Right atrium auricular region (tissue), 2 donors: ENCODE data around the gene FRMPD4. TPM values are rescaled to one million over a fixed set of nuclear protein-coding genes. Genes with fewer than 3 reads are reported as not detected.

Source experiments
- DNase-seq: peaks from one replicate; pipeline ENCODE4 v3.0.0-alpha.2; 2019; ENCODE audit warnings: low spot score
- H3K27ac ChIP-seq, 2 donors: fragments of 200-600 bp; sonication (generic); 1 replicate in 1 of 2; 2 replicates in 1 of 2; pipeline ENCODE4 v1.5.1; 2016 to 2019
- H3K27me3 ChIP-seq, 2 donors: fragments of 200-600 bp; sonication (generic); one replicate each; pipeline versions ENCODE4 v1.5.1 to v1.6.0; 2017 to 2019
- H3K36me3 ChIP-seq: fragments of 200-600 bp; sonication (generic); one replicate; pipeline ENCODE4 v1.5.1; 2016
- H3K4me1 ChIP-seq, 2 donors: fragments of 200-600 bp; sonication (generic); one replicate each; pipeline versions ENCODE4 v1.5.1 to v1.6.0; 2017 to 2019
- H3K4me3 ChIP-seq, 2 donors: fragments of 200-600 bp; sonication (generic); 1 replicate in 1 of 2; 2 replicates in 1 of 2; pipeline ENCODE4 v1.5.1; 2017 to 2019; ENCODE audit warnings: mild to moderate bottlenecking in 1 of 2, moderate library complexity in 1 of 2
- H3K9me3 ChIP-seq, 2 donors: fragments of 200-600 bp; sonication (generic); one replicate each; pipeline ENCODE4 v1.5.1; 2019
- total RNA-seq, 2 donors: library from RNA; depleted of rRNA; stranded (reverse); fragments of >200 nt; gene quantifications; one replicate each; pipeline ENCODE4 v1.1.0, GENCODE V29; 2016
- TF ChIP-seq, protein P1 (sequence below), 2 donors: fragments of 200-600 bp; sonication (generic); IDR thresholded peaks; one replicate each; pipeline ENCODE4 v1.5.1; 2019; ENCODE audit warnings: antibody characterized with exemption in 2 of 2

The FRMPD4 gene
- total RNA-seq, 2 donors from 2014 or later, result 1.2 to 1.3 TPM

DNA sequence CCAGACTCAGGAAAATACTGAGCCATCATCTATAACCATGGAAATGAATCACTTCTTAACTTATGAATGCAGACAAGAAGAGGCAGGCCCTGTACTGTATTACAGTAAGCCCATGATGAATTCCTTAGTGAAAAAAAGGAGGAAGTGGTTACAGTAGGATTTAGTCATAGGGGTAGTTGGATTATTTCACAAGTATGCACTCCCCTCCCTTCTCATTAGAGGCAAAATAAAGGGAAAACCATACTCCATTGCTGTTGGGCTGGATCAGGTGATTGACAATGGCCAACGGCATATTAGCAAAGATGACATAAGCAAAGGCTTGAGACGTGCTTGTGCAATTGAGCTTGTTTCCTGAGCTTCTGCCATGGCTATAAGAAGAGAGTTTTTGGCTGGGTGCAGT lies 471.8 kb downstream of the FRMPD4 start:
- H3K4me1 ChIP-seq, result no peaks in the 10 kb centered on the region
- H3K4me3 ChIP-seq, result no peak overlapping the region
- no peak for DNase-seq
- H3K36me3 ChIP-seq, result no peaks in the 10 kb centered on the region
- H3K9me3 ChIP-seq, result no peaks in the 10 kb centered on the region
- no peak overlapping the region for H3K27ac ChIP-seq
- TF ChIP-seq, protein P1, sequence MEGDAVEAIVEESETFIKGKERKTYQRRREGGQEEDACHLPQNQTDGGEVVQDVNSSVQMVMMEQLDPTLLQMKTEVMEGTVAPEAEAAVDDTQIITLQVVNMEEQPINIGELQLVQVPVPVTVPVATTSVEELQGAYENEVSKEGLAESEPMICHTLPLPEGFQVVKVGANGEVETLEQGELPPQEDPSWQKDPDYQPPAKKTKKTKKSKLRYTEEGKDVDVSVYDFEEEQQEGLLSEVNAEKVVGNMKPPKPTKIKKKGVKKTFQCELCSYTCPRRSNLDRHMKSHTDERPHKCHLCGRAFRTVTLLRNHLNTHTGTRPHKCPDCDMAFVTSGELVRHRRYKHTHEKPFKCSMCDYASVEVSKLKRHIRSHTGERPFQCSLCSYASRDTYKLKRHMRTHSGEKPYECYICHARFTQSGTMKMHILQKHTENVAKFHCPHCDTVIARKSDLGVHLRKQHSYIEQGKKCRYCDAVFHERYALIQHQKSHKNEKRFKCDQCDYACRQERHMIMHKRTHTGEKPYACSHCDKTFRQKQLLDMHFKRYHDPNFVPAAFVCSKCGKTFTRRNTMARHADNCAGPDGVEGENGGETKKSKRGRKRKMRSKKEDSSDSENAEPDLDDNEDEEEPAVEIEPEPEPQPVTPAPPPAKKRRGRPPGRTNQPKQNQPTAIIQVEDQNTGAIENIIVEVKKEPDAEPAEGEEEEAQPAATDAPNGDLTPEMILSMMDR (IDR thresholded peaks at IDR 0.05), result no peak
- no peaks in the 10 kb centered on the region for H3K27me3 ChIP-seq

DNA sequence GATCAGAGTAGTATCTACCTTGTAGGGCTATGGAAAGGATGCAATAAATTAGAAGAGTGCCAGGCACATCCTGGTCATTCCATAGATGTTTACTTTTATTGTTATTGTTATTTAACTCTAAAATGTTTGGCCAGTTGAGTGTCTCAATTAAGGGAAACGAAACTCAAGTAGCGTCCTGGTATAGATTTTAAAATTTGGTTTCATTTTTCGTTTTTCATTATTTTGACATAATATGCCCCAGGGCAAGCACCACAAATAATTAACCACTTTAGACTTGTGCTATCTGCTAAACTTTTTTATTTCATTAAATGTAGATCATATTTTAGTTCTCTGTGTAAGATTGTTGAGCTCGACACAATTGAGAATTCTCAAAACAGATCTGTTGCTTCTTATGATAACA lies 473.2 kb downstream of the FRMPD4 start:
- Histone ChIP-seq H3K4me3 (no peak overlapping the region), H3K9me3 (no peaks in the 10 kb centered on the region), H3K4me1 (no peaks in the 10 kb centered on the region), H3K27ac (no peak overlapping the region), H3K36me3 (no peaks in the 10 kb centered on the region), H3K27me3 (no peaks in the 10 kb centered on the region)
- TF ChIP-seq, protein P1 (IDR thresholded peaks at IDR 0.05), result no peak
- DNase-seq, result no peak

DNA sequence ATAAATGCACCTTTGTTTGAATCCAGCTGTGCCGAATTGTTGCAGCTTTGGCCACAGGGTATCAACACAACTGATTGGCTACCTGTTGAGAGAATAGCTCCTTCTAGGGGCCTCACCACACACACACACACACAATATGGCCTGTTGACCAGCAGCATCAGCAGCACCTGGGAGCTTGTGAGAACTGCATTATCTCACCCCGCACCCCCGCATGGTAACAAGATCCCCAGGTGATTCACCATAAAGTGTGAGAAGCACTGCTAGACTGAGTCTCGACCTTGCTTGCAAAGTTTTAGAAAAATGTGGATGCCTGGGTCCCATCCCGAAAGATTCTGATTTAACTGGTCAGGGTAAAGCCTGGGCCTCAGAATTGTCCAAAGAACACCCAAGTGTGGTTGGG lies 476.0 kb downstream of the FRMPD4 start:
- Histone ChIP-seq H3K4me1 (no peaks in the 10 kb centered on the region), H3K27ac (no peak overlapping the region), H3K36me3 (no peaks in the 10 kb centered on the region), H3K4me3 (no peak overlapping the region), H3K9me3 (no peaks in the 10 kb centered on the region), H3K27me3 (no peaks in the 10 kb centered on the region)
- no peak for DNase-seq
- TF ChIP-seq, protein P1 (IDR thresholded peaks at IDR 0.05), result no peak

DNA sequence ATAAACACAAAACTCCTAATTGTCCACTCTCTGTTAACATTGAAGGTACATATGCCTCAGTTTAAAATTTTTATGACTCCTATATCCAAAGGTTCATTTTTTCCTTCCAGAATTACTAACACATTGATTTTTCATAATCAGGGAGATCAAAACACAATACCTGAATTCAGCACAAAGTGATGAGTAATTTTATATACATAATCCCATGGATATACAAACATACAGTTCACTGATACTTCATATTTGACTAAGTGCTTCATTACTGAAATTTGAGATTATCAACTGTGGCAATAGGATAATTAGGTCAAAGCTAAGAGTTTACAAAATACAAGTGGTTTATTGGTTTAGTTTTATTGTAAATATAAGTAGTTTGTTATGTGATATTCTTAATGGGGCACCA lies 476.8 kb downstream of the FRMPD4 start:
- Histone ChIP-seq H3K4me1 (no peaks in the 10 kb centered on the region), H3K27me3 (no peaks in the 10 kb centered on the region), H3K9me3 (no peaks in the 10 kb centered on the region), H3K36me3 (no peaks in the 10 kb centered on the region), H3K27ac (no peak overlapping the region), H3K4me3 (no peak overlapping the region)
- DNase-seq, result no peak
- TF ChIP-seq, protein P1 (IDR thresholded peaks at IDR 0.05), result no peak

DNA sequence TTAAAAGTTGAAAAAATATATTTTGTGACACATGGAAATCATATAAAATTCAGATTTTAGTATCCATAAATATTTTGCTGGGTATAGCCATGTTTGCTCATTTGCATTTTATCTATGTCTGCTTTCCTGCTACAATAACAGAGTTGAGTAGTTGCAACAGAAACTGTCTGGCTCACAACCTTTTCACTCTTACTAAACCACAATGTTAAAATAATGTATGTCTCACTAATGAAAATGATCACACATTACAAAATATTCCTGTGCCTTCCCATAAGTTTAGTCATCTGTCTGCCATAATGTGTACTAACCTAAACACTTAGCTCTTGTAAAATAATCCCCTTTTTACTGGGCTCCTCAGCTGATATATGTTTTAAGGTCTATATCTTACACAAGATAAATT lies 479.0 kb downstream of the FRMPD4 start:
- no peaks in the 10 kb centered on the region for H3K4me1 ChIP-seq
- TF ChIP-seq, protein P1 (IDR thresholded peaks at IDR 0.05), result no peak
- no peaks in the 10 kb centered on the region for H3K27me3 ChIP-seq
- H3K27ac ChIP-seq, result no peak overlapping the region
- DNase-seq, result no peak
- no peaks in the 10 kb centered on the region for H3K9me3 ChIP-seq
- H3K36me3 ChIP-seq, result no peaks in the 10 kb centered on the region
- no peak overlapping the region for H3K4me3 ChIP-seq

DNA sequence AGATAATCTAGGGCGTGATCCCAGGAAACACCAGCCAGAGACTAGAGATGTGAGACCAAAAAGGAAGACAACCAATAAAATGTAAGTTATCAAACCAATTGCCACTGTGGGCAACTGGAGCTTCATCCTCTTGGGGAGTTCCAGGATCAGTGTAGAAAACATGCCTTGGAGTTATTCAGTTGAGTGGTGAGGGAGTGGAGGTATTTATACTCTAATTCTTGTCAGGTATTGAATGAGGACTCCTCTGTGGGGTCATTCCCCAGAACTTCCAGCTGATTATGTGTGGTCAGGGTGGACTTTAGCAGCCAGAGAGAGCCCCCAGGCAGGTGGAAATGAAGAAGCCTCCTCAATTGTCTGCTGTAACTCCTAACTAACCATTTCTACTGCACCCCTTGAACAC lies 509.0 kb downstream of the FRMPD4 start:
- no peaks in the 10 kb centered on the region for H3K9me3 ChIP-seq
- no peak overlapping the region for H3K27ac ChIP-seq
- TF ChIP-seq, protein P1 (IDR thresholded peaks at IDR 0.05), result no peak
- no peak for DNase-seq
- no peaks in the 10 kb centered on the region for H3K4me1 ChIP-seq
- H3K4me3 ChIP-seq, result no peak overlapping the region
- H3K36me3 ChIP-seq, result no peaks in the 10 kb centered on the region
- no peaks in the 10 kb centered on the region for H3K27me3 ChIP-seq
